ENCODE results near the gene MEMO1.
"Not testable (repeated sequence)": the region's sequence is repeated elsewhere in the genome, so short reads cannot be mapped to it uniquely, and the experiment has no call there.

MEMO1 gene

DNA sequence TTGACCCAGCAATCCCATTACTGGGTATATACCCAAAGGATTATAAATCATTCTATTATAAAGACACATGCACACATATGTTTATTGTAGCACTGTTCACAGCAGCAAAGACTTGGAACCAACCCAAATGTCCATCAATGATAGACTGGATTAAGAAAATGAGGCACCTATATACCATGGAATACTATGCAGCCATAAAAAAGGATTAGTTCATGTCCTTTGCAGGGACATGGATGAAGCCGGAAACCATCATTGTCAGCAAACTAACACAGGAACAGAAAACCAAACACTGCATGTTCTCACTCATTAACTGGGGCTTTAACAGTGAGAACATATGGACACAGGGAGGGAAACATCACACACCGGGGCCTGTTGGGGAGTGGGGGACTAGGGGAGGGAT lies 110.7 kb downstream of the MEMO1 start:
- not testable (repeated sequence) for DNase-seq

DNA sequence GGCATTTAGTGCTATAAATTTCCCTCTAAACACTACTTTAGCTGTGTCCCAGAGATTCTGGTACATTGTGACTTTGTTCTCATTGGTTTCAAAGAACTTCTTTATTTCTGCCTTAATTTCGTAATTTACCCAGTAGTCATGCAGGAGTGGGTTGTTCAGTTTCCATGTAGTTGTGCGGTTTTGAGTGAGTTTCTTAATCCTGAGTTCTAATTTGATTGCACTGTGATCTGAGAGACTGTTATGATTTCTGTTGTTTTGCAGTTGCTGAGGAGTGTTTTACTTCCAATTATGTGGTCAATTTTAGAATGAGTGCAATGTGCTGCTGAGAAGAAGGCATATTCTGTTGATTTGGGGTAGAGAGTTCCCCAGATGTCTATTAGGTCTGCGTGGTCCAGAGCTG lies 112.5 kb downstream of the MEMO1 start:
- DNase-seq, result not testable (repeated sequence)

DNA sequence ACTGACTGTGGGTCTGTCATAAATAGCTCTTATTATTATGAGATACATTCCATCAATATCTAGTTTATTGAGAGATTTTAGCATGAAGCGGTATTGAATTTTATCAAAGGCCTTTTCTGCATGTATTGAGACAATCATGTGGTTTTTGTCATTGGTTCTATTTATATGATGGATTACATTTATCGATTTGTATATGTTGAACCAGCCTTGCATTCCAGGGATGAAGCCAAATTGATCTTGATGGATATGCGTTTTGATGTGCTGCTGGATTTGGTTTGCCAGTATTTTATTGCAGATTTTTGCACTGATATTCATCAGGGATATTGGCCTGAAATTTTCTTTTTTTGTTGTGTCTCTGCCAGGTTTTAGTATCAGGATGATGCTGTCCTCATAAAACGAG lies 113.5 kb downstream of the MEMO1 start:
- not testable (repeated sequence) for DNase-seq

DNA sequence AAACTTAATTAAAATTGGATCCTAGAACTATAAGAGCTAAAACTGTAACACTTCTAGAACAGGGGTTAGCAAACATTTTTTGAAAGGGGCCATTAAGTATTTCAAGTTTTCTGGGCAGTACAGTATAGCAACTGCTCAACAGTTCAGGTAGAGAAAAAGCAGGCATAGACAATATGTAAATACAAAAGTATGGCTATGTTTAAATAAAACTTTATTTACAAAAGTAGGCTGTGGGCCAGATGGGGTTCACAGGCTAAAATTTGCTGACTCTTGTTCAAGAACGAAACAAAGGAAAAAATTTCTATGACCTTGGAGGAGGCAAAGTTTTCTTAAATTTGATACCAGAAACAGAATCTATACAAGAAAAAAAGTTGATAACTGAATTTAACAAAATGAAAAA lies 114.5 kb downstream of the MEMO1 start:
- DNase-seq, result no peak

DNA sequence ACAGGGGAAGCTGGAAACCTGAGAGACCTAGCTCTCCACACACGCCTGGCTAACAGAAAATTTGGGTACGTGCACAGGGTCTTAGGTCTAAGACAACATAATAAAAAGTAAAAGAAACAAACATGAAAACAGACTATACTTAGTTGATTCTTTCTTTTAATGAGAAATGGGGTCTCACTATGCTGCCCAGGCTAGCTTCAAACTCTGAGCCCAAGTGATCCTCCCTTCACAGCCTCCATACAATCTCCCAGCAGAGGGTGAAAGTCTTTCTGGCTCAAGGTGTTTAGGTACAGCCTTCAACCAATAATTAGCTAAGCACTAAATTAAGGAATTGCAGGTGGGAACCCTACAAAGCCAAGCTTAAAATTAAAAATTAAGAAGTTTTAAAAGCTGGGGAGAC lies 116.2 kb downstream of the MEMO1 start:
- DNase-seq, result no peak

DNA sequence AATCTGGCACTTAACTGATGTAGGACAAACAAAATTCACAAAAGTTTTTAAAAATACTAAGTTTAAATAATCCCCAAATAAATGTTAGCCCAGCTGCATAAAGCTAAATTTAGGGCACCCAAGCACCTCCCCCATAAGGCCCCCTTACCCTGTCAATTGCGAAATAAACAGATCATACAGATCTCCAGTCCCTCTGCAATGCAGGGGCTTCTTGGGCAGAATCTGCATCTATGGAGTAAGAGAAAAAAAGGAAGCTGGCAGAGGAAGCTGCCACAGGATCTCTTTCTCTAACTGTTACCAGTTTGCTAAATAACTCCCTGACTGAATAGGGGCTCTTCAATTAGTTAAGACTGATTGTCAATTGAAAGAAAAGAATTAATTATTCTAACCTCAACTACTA lies 117.7 kb downstream of the MEMO1 start:
- no peak for DNase-seq

DNA sequence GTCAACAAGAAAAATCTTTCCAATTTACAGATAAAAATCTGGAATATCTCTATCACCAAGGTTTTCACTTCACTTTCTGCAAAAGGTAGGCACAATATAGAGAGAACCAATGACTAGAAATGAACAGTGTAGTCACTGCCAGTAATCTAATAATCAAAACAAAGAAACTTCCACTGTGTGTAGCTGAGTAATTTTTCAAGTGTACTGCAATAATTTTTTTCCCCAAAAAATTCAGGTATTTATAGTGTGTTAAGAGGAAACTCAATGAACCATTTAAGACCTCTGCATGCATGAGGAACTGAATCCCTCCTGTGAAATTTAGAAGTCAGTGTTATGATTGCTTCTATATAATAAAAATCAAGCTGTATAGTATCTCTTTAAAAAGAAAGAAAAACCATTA lies 121.8 kb downstream of the MEMO1 start:
- DNase-seq, result no peak

DNA sequence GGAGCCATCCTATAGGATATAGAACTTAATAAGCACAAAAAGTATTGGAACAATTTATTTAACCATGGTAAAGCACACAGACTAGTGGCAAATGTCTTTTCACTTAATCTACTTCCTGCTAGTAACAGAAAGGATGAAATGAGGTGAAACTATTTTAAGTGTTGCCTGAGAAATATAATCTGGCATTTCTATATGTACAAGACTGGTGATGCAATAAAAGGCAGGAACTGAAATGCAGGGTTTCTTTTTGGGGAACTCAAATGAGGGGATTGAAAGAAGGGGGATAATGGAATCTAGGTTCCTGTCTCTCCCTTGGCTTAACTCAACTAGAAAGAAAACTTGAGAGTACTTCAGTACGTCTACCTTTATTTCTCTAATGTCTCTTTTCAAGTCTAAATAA lies 122.3 kb downstream of the MEMO1 start:
- DNase-seq, result no peak

DNA sequence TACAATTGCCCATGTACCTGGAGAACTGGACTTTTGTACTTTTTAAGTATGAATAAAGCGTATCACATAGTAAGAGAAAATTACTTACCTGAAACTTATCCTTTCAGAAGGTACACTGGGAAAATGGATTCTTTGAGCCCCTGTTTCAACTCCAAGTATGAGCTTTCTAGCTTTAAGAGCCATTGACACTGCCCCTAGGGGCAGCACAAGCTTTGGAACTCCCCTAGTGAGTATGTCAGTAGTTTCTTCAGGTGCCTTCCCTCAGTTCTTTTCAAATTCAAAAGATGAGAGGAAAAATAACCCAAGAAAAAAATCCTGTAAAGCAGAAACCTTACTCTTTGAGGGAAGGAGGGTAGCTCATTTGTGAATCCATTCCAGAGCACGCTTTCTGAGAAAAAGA lies 124.1 kb downstream of the MEMO1 start:
- no peak for DNase-seq

DNA sequence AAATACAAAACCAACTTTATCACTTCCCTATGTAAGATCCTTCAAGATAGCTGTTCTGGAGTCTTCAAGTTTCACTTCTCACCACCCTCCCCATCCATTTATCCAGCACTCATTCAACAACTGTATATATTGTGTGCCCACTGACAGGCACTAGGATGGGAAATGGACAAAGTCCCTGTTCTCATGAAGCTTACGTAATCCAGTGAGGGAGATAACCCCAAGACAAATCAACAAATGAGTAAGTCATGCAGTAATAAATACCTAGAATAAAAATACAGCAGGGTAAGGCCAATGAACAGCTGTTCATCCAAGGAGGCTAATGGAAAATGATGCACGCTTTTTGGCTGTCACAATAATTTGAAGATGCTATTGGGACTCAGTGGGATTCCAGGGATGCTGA lies 133.8 kb downstream of the MEMO1 start:
- DNase-seq, result no peak

DNA sequence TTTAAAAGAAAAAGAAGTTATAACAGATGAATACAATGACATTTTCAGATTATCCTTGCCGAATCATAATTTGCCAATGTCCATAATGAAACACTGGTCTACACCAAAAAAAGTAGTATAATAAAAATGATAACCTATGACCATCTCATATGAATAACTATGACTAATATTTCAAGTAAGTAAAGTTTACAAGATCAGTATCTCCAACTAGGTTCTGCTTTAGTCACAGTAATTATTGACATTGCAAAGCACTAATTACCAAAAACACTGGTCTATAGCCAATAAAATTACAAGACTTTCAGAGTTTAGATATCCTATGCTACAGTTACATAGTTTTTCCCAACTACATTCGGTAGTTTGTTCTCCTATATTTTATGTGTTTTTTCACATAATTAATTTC lies 136.7 kb downstream of the MEMO1 start:
- DNase-seq, result no peak

DNA sequence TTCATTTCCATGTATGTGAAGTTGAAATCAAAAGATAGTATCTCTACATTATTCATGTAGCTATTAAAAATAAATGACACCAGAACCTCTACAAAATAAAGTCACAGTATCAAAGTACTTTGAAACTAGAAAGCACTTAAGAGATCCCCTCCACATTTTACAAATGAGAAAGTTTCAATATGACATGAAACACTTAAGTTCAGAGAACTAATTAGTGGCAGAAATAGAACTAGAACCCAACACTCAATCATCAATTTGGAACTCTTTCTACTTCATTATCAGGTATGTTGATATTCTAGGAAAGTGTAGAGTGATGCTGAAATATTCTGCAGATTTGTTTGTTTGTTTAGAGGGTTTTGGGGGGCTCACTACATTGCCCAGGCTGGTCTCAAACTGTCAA lies 145.6 kb downstream of the MEMO1 start:
- no peak for DNase-seq

DNA sequence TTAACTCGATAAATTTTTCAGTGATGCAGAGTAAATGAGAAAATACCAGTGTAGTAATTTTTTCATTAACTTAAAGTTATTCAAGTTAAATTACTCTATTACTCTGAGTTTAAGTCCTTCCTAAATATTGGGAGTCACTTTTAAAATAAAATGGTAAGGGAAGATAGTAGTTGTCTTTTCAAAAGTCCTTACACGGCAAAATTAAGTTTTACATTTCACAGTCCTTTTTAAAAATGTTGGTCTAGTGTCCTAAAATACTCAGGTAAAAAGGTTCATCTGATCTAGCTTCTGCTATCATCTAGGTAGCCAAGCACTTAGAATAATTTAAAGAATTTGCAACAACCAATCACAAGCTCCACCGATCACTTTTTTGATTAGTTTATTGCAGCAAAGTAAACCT lies 146.9 kb downstream of the MEMO1 start:
- DNase-seq, result no peak

DNA sequence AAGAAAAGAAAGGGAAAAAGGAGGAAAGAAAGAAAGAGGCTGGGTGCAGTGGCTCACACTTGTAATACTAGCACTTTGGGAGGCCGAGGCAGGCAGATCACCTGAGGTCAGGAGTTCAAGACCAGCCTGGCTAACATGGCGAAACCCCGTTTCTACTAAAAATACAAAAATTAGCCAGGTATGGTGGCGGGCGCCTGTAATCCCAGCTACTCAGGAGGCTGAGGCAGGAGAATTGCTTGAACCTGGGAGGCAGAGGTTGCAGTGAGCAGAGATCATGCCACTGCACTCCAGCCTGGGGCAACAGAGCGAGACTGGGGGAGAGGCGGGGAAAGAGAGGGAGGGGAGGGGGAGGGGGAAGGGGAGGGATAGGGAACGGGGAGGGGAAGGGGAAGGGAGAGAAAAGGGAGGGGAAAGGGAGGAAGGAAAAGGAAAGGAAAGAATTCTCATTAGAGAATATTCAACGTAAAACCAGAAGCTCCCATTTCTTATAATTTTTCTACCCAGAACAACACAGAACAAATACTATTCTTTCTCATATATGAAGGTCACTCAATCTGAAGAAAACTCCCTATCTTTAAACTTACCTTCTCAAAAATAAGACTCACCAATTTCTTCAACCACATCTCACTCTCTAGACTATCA lies 147.7 kb downstream of the MEMO1 start:
- not testable (repeated sequence) for DNase-seq

DNA sequence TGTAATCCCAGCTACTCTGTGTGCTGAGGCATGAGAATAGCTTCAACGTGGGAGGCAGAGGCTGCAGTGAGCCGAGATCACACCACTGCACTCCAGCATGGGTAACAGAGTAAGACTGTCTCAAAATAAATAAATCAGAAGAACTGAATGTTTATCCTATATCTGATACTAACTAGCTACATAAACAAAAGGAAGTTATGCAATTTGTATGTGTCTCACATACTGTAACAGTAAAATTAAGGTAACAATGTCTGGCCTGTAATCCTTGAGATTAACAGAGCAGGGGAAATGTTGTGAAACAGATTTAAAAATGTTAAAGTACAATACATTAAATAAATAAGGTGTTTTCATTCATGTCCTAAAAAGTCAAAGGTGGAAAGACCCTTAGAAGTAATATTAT lies 150.8 kb downstream of the MEMO1 start:
- no peak for DNase-seq

DNA sequence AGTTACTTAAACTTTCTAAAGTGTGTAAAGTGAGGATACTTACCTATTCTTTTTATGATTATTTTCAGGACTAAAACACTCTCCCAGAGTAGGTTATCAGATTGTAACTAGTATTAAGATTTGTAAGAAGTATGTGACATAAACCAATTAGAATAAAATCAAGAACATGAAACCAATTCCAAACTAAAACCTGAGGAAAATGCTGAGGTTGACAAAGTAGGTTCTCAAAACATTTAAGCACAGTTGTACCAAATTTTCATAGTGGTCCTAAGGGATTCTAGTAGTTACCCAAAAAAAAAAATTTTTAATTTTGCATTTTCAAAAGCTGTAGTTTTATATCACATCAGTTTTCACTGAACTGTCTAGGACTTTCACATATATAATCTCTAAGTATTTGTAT lies 157.3 kb downstream of the MEMO1 start:
- no peak for DNase-seq

DNA sequence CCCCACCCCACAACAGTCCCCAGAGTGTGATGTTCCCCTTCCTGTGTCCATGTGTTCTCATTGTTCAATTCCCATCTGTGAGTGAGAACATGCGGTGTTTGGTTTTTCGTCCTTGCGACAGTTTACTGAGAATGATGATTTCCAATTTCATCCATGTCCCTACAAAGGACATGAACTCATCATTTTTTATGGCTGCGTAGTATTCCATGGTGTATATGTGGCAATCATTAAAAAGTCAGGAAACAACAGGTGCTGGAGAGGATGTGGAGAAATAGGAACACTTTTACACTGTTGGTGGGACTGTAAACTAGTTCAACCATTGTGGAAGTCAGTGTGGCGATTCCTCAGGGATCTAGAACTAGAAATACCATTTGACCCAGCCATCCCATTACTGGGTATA lies 168.7 kb downstream of the MEMO1 start:
- DNase-seq, result not testable (repeated sequence)

DNA sequence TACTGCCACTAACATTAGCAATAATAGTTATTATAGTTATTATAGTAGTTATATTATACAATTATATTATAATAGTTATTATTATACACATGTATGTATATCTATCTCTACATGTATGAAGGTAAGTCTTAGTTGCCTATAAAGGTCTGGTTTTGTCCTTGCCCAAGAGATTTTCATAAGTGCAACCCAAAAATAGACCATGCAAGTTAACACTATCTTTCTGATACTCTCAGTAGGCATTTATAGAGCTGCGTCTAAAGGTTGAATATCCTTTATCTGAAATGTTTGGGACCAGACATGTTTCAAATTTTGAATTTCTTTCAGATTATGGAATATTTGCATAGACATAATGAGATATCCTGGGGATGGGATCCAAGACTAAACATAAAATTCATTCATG lies 175.4 kb downstream of the MEMO1 start:
- DNase-seq, result no peak

DNA sequence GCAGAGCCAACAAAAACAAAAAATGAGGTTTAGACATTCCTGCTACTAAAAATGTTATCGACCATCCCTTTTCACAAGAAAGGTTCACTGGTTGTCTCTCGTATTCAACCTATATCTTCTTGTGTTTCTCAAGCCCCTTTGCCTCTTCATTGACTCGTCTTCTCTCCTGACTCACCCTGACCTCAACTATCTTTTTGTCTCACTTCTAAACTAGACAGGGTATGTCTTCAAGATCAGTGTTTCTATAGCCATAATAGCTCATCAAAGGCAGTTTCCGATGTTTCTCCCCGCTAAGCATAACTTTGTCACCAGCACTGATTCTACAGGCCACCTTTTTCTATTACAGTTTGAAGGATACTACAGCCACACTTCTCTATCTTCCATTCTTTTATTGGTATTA lies 178.4 kb downstream of the MEMO1 start:
- DNase-seq, result no peak

DNA sequence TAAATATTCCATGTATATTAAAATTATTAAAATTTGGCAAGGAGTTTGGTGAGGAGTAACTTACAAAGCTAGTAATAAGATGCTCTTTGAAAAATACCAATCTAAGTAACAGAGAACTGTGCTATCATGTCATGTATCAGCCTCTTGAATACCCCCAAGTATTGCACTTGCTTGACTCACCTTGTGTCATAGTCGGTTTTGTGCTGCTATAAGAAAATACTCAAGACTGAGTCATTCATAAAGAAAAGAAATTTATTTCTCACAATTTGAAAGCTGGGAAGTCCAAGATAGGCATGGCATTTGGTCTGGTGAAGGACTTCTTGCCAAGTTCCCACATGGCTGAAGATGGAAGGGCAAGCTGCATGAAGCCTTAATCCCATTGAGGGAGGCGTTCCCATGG lies 179.2 kb downstream of the MEMO1 start:
- no peak for DNase-seq

DNA sequence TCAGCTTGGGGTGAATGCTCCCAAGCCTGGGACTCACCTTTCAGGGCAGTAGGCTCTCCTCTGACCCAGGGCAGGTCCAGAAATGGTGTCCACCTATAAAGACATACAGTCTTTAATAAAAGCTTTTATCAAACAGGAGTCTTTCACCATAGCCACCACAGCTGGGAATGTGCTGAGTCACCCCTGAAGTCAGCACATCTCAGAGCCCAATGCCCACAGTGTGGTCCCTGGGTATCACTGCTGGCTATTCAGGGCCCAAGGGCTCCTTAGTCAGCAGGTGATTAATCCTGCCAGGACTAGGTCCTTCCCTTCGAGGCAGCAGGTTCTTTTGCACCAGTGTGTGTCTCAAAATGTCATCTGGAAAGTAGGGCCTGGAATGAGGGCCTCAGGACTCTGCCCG lies 181.9 kb downstream of the MEMO1 start:
- no peak for DNase-seq

DNA sequence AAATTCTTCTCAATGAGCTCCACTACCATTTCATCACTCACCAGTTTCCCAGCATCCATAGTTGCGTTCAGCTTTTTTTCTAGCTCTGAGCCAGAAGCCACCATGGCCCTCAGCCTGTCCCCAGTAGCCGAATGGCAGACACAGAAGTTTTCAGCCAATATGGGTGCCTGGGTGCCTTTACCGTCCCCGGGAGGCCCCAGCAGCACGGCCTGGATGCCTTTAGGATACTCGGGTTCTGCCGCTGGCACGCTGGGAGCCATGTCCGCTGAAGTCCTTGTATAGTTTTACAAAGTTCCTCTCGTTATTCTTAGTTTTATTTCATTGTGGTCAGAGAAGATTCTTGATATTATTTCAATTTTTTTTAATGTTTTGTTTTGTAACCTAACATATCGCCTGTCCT lies 187.2 kb downstream of the MEMO1 start:
- no peak for DNase-seq

DNA sequence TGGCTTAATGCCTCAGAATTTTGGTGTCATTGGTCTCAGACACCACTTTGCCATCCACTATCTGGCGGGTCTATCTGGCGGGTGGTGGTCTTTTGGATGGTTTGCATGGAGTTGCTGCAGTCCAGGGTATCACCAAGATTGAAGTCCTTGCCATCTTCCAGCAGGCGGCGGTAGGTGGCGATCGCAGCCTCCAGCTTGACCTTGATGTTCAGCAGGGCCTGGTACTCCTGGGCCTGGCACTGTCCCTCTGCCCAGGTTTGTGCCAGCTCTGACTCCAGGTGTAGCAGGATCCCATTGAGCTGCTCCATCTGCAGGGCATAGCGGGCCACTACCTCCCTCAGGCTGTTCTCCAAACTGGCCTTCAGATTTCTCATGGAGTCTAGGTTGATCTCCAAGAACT lies 188.2 kb downstream of the MEMO1 start:
- no peak for DNase-seq
